ENCODE results near the gene TTR. TPM values are rescaled to one million over a fixed set of nuclear protein-coding genes. Genes with fewer than 3 reads are reported as not detected.

The TTR gene
- total and polyA plus RNA-seq, 2 of the 13 experiments (the other 11 are each of a cell fraction or from before 2014, with no cell fraction given): 91.3 to 496 TPM

- TF ChIP-seq ZBTB4 (CRISPR knock-in tag; IDR thresholded peaks at IDR 0.05; ENCODE audit: borderline replicate concordance): no peak
- no peak for TF ChIP-seq ZNF33A (CRISPR knock-in tag; IDR thresholded peaks at IDR 0.05; ENCODE audit: borderline replicate concordance)
- TF ChIP-seq ZNF225 (CRISPR knock-in tag; IDR thresholded peaks at IDR 0.05): no peak
- peak; percentile 95; the same call in 1 of the 2 replicates for TF ChIP-seq THRA (CRISPR knock-in tag; IDR thresholded peaks at IDR 0.05; ENCODE audit: borderline replicate concordance)
- peak; percentile 59 for TF ChIP-seq ZMYM4 (CRISPR knock-in tag; IDR thresholded peaks at IDR 0.05)
- TF ChIP-seq ZNF138 (CRISPR knock-in tag; IDR thresholded peaks at IDR 0.05; ENCODE audit: low read depth): no peak
- no peak for TF ChIP-seq SAP130 (CRISPR knock-in tag; IDR thresholded peaks at IDR 0.05; ENCODE audit: low read depth)
- TF ChIP-seq ZNF737 (CRISPR knock-in tag; IDR thresholded peaks at IDR 0.05; ENCODE audit: borderline replicate concordance): no peak
- no peak for TF ChIP-seq ZNF329 (CRISPR knock-in tag; IDR thresholded peaks at IDR 0.05; ENCODE audit: low read depth)
- TF ChIP-seq DBP (CRISPR knock-in tag; IDR thresholded peaks at IDR 0.05; ENCODE audit: not compliant biosample characterization): no peak
- no peak for TF ChIP-seq U2AF2 (IDR thresholded peaks at IDR 0.05; ENCODE audit: low read depth, low read length)
- TF ChIP-seq NR2F6 (IDR thresholded peaks at IDR 0.05): peak; percentile 30; the same call in 1 of the 2 replicates
- TF ChIP-seq NR2F6 (CRISPR knock-in tag; IDR thresholded peaks at IDR 0.05): no peak; the same call in 1 of the 2 replicates
- TF ChIP-seq MTF1 (CRISPR knock-in tag; IDR thresholded peaks at IDR 0.05): no peak
- TF ChIP-seq BCL6 (CRISPR knock-in tag; IDR thresholded peaks at IDR 0.05): no peak
- TF ChIP-seq TFAP4 (IDR thresholded peaks at IDR 0.05; ENCODE audit: borderline replicate concordance, low read depth): no peak
- no peak for TF ChIP-seq KDM1A (CRISPR knock-in tag; IDR thresholded peaks at IDR 0.05)
- TF ChIP-seq MLLT10 (CRISPR knock-in tag; IDR thresholded peaks at IDR 0.05): no peak
- TF ChIP-seq ZNF839 (CRISPR knock-in tag; IDR thresholded peaks at IDR 0.05; ENCODE audit: borderline replicate concordance): no peak
- no peak for TF ChIP-seq ZNF775 (CRISPR knock-in tag; IDR thresholded peaks at IDR 0.05; ENCODE audit: borderline replicate concordance)
- 0 out of 2 replicates have a peak, but pooled peaks have one; percentile 18 for TF ChIP-seq FOXA3 (CRISPR knock-in tag; IDR thresholded peaks at IDR 0.05)
- TF ChIP-seq ZNF12 (CRISPR knock-in tag; IDR thresholded peaks at IDR 0.05): no peak
Measured at GRCh38 chr18:31566576-31567306, 24.9 kb upstream of the TTR start (continued).

Data from HepG2 (cell line).